Heart left ventricle (tissue), 16 donors: ENCODE data around the gene FANCB. TPM values are rescaled to one million over a fixed set of nuclear protein-coding genes. Genes with fewer than 3 reads are reported as not detected.

Source experiments
- ATAC-seq, 4 donors: fragments of 200-7000 bp; cut with Tn5 transposase; one replicate each; pipeline ENCODE4 v1.9.1; 2020 to 2022; ENCODE audit warnings: moderate library complexity in 4 of 4, mild to moderate bottlenecking in 3 of 4, moderate number of reproducible peaks in 1 of 4
- DNase-seq, 5 donors: peaks; one replicate each; pipeline ENCODE4 v3.0.0-alpha.2; 2020
- H3K27ac ChIP-seq, 12 donors: fragments of 200-600 bp; sonication (generic) in 4 of 12; one replicate each; pipeline versions ENCODE4 v1.5.0 to v1.8.0; 2016 to 2022; ENCODE audit warnings: mild to moderate bottlenecking in 2 of 12
- H3K27me3 ChIP-seq, 9 donors: fragments of 200-600 bp; sonication (generic) in 2 of 9; one replicate each; pipeline versions ENCODE4 v1.5.1 to v1.8.0; 2016 to 2022; ENCODE audit warnings: mild to moderate bottlenecking in 3 of 9
- H3K36me3 ChIP-seq, 9 donors: fragments of 200-600 bp; sonication (generic) in 2 of 9; one replicate each; pipeline versions ENCODE4 v1.5.0 to v1.8.0; 2018 to 2022; ENCODE audit warnings: mild to moderate bottlenecking in 2 of 9
- H3K4me1 ChIP-seq, 12 donors: fragments of 200-600 bp; sonication (generic) in 4 of 12; one replicate each; pipeline versions ENCODE4 v1.5.0 to v1.8.0; 2016 to 2022; ENCODE audit warnings: mild to moderate bottlenecking in 3 of 12
- H3K4me3 ChIP-seq, 12 donors: fragments of 200-600 bp; sonication (generic) in 4 of 12; one replicate each; pipeline versions ENCODE4 v1.5.0 to v1.8.0; 2017 to 2022; ENCODE audit warnings: mild to moderate bottlenecking in 9 of 12, moderate library complexity in 4 of 12
- H3K9me3 ChIP-seq, 12 donors: fragments of 200-600 bp; sonication (generic) in 4 of 12; one replicate each; pipeline versions ENCODE4 v1.5.0 to v1.8.0; 2016 to 2022; ENCODE audit warnings: mild to moderate bottlenecking in 1 of 12
- CTCF ChIP-seq, 12 donors: fragments of 200-600 bp; sonication (generic) in 4 of 12; IDR thresholded peaks; one replicate each; pipeline versions ENCODE4 v1.5.0 to v1.8.0; 2018 to 2022; ENCODE audit warnings: antibody characterized with exemption in 12 of 12, mild to moderate bottlenecking in 5 of 12
- POLR2A ChIP-seq, 2 donors: fragments of 450-650 bp; IDR thresholded peaks; one replicate each; pipeline ENCODE4 v1.6.1; 2017; ENCODE audit warnings: antibody characterized with exemption in 2 of 2, mild to moderate bottlenecking in 2 of 2, moderate library complexity in 2 of 2
- WGBS, 4 donors: extraction: QIAGEN DNeasy Blood & Tissue Kit in 2 of 4; methylation state at CpG; one replicate each; pipeline versions ENCODE4 v1.1.5 to v1.1.7; 2013 to 2018; 5-methylcytosine and 5-hydroxymethylcytosine counted together
- intact Hi-C, 10 donors: fragments of 100-400 bp; cut with DNase I; formaldehyde crosslinking; loops; one replicate each; pipeline versions ENCODE4 v1.11.1 to v1.14.2; 2022
- polyA plus RNA-seq, 2 donors: library from polyadenylated mRNA; stranded (reverse); fragments of 200-250 nt; gene quantifications; one replicate each; pipeline ENCODE4 v1.2.3, GENCODE V29; 2013
- total RNA-seq, 9 donors: library from RNA; depleted of rRNA in 2 of 9; stranded (reverse); fragments of >200 nt in 2 of 9; fragmentation: NEBNext Ultra II Directional in 3 of 9; extraction: Animal tissue kit (Norgen Biotek cat#: 25700) in 3 of 9; gene quantifications; one replicate each; pipeline versions ENCODE4 v1.1.0 to v1.2.4, GENCODE V29; 2016 to 2023
- donor health status: ischemic (EF 13 %, LVEDD 7.1; RV severe dilation, severe dysfunction).
- donor health status: healthy with polysubstance abuse.
- donor health status: DM: no; HTN: yes; CAD: no.
- donor health status: DM: no; HTN: no; CAD: no.
- donor health status: ischemic (EF 25% LVEDD 6.9; RV normal size, moderate dysfunction).
- donor health status: ischemic (EF 25% LVEDD 5.7; RV mildly dilated, moderate dysfunction).
- donor health status: healthy.
- donor health status: DM: yes; HTN: yes; CAD: no.
- donor health status: ischemic (EF 35%, LVEDD 5.7; RV mildly dilated, moderate dysfunction).
- donor health status: nonischemic (EF 11% LVEDD 7.7; RV severe dilation, severe dysfunction).
- donor health status: DM: yes; HTN: yes; CAD: no.
- donor health status: PGD.
- donor health status: ischemic (EF 29% LVEDD 5.4; RV normal size, mild dysfunction).
- donor health status: nonischemic (EF 23%, LVEDD 6.1; RV moderate dilation, normal function).

FANCB gene
- total and polyA plus RNA-seq, 11 donors: 0.11 to 1.6 (median 0.38) TPM

GRCh38 chrX:14865201-14865600 lies 7.7 kb downstream of the FANCB start:
- Histone ChIP-seq H3K36me3 (no peaks in the 10 kb centered on the region), H3K27ac (no peak overlapping the region), H3K4me3 (no peak overlapping the region), H3K27me3 (no peaks in the 10 kb centered on the region), H3K4me1 (no peaks in the 10 kb centered on the region), H3K9me3 (peaks cover 0 to 18% (median 5%) of the 10 kb centered on the region in 12 donors)
- TF ChIP-seq POLR2A (IDR thresholded peaks at IDR 0.05) (no peak), CTCF (IDR thresholded peaks at IDR 0.05) (no peak)
- WGBS, 4 donors: 62 to 80% (median 66%) methylated on average over 1 of the region's 1 CpG
- DNase-seq (no peak), ATAC-seq (no peak)
- intact Hi-C loops: no loop called here

DNA sequence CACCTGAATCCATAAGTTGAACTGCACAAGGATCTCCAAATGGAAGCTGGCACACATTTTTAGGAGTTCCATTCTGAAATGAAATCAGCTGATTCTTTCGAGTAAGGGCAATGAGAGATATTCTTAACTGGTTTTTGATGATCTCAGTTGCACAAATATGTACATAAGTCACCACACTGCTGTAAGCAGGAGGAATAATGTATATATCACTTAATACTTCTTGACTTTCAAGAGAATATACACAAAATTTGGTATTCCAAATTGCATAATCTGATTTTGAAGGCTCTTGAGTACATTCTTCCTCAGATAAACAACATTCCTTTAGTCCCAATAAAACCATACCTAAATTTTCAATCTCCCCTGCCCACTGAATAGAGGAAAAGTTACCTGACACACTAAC lies 8.2 kb downstream of the FANCB start:
- Histone ChIP-seq H3K36me3 (no peaks in the 10 kb centered on the region), H3K4me1 (no peaks in the 10 kb centered on the region), H3K4me3 (no peak overlapping the region), H3K27me3 (no peaks in the 10 kb centered on the region), H3K27ac (no peak overlapping the region), H3K9me3 (peaks cover 0 to 18% (median 5%) of the 10 kb centered on the region in 12 donors)
- intact Hi-C loops: no loop called here
- 66 to 85% (median 74%) methylated on average over 1 of the region's 1 CpG for WGBS, 4 donors
- TF ChIP-seq POLR2A (IDR thresholded peaks at IDR 0.05) (no peak), CTCF (IDR thresholded peaks at IDR 0.05) (no peak)
- DNase-seq (no peak), ATAC-seq (no peak)

DNA sequence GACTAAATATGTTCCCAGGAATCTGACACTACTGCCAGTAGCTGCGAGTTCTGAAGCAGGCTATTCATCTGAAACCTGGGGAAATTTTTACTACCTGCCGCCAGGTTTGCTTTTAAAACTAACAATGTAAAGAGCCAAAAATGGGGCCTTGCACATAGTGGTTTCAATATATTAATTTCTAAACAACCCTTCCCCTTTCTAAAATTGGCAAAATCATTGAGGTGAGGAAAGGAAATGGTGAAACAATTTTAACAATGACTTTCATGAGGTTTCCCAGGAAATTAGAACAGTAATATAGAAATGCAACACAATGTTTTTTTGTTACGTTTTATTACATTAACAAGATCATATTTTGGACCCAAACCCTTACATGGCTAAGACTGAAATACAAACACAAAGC lies 21.3 kb downstream of the FANCB start:
- H3K27me3 ChIP-seq: no peaks in the 10 kb centered on the region
- no peak overlapping the region for H3K4me3 ChIP-seq
- TF ChIP-seq POLR2A (IDR thresholded peaks at IDR 0.05): no peak
- no peak for TF ChIP-seq CTCF (IDR thresholded peaks at IDR 0.05)
- no peaks in the 10 kb centered on the region for H3K36me3 ChIP-seq
- DNase-seq: no peak
- 72 to 91% (median 80%) methylated on average over 3 of the region's 3 CpGs for WGBS, 4 donors
- H3K27ac ChIP-seq: peak overlapping the region in 1 of 12 donors; percentile 22
- no peak for ATAC-seq
- intact Hi-C loops: no loop called here
- H3K4me1 ChIP-seq: no peaks in the 10 kb centered on the region
- H3K9me3 ChIP-seq: no peaks in the 10 kb centered on the region

DNA sequence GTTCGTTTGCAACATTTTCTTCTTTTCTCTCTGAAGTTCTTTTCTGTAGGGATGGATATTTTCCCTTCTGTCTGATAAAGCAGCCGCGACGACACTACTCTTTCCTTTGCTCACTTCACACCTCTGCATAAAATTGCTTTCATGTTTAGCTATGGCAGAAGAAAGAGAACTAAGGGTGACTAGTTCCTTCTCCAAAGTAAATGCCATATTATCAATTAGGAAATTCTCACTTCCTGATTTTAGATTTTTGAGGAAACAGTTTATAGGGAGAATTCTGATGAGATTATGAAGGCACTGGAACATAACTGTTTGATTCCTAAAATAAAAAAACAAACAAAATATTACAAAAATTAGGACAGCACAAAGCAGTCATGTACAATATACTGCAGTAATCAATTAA lies 29.2 kb downstream of the FANCB start:
- H3K36me3 ChIP-seq: no peaks in the 10 kb centered on the region
- TF ChIP-seq POLR2A (IDR thresholded peaks at IDR 0.05): no peak
- no peak for TF ChIP-seq CTCF (IDR thresholded peaks at IDR 0.05)
- no peak overlapping the region for H3K4me3 ChIP-seq
- no peak overlapping the region for H3K27ac ChIP-seq
- no peaks in the 10 kb centered on the region for H3K27me3 ChIP-seq
- no peaks in the 10 kb centered on the region for H3K9me3 ChIP-seq
- 72 to 92% (median 81%) methylated on average over 4 of the region's 4 CpGs for WGBS, 4 donors
- H3K4me1 ChIP-seq: no peaks in the 10 kb centered on the region
- DNase-seq: no peak
- no peak for ATAC-seq
- intact Hi-C loops: no loop called here
